GM21619 (cell line): ENCODE data around the gene BGN.

ENCODE experiments used
- ATAC-seq: cut with Tn5 transposase; IDR thresholded peaks from one replicate; pipeline ENCODE4 v1.9.1; 2021; ENCODE audit not compliant: unreplicated experiment

BGN gene

DNA sequence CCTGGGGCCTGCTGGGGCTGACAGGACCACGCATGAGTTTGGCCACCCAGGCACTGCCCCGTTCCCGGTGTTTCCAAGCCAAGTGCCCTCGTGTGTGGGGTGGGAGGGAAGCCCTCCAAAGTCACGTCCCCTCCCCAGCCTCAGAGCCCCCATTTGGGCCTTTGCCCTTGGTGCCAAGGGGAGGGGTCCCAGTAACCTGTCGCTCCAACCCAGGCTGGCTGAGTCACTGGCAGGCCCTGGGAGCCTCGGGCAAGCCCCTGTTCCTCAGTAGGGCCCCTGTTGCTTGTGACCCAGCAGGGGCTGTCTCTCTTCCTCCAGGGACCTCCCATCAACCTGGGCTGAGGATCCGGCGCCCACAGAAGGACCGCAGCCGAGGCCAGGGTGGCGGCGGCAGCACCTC lies 13.7 kb upstream of the BGN start:
- no peak for ATAC-seq

DNA sequence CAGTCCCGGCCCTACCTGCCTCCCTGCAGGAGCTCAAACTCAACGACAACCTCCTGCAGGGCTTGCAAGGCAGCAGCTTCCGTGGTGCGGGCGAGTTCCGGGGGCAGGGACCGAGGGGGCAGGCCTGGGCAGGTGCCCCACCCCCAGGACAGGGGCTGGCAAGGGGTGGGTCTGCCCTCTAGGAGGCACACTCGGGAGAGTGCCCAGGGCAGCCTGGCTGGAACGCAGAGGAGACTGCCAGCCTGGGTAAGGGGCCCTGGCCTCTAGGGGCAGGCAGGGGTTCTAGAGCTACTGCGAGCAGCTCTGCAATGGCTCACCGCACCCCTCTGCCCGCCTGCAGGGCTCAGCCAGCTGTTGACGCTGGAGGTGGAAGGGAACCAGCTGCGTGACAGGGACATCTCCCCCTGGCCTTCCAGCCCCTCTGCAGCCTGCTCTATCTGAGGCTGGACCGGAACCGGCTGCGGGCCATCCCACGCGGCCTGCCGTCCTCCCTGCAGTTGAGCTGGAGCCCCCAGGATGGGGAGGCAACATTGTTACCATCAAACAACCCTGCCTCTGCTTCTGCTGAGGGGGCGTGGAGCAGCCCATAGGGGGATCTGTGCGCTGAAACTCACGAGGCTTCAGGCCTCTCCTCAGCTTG lies 12.3 kb upstream of the BGN start:
- ATAC-seq, result no peak

- no peak for ATAC-seq
Measured at GRCh38 chrX:153485396-153486080, 9.2 kb upstream of the BGN start.

- ATAC-seq, result no peak
Measured at GRCh38 chrX:153486171-153486570, 8.6 kb upstream of the BGN start.

- ATAC-seq, result no peak
Measured at GRCh38 chrX:153487590-153488071, 7.1 kb upstream of the BGN start.

DNA sequence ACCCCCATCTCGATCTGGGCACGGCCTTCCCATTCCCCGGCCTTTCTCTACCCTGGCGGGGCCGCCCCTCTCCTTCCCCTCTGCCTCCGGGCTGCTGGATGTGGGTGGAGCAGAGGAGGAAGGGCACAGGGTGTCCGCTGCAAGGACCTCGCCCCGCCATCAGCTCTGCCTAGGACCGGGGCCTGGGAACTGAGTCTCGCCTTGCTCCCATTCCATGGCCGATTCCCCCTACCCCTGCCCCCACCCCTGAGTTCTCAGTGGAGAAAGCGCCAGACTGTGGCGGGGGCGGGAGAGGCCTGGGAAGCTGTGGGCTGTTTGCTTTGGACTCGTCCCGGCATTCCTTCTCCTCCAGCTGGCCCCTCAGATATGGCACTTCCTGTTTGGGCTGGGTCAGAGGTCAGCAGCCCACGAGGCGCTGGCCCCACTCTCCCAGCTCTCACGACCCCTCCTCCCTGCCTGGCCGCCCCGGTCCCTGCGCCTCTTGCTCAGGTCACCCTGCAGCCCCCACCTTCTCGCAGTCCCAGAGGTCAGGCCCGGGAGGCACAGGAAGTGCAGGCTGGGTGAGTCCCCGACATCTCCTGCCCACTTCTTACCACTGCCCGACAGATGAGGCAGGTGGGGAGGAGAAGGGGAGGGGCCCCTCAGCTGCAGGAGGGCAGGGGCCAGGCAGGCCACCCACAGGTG lies 6.4 kb upstream of the BGN start:
- no peak for ATAC-seq

DNA sequence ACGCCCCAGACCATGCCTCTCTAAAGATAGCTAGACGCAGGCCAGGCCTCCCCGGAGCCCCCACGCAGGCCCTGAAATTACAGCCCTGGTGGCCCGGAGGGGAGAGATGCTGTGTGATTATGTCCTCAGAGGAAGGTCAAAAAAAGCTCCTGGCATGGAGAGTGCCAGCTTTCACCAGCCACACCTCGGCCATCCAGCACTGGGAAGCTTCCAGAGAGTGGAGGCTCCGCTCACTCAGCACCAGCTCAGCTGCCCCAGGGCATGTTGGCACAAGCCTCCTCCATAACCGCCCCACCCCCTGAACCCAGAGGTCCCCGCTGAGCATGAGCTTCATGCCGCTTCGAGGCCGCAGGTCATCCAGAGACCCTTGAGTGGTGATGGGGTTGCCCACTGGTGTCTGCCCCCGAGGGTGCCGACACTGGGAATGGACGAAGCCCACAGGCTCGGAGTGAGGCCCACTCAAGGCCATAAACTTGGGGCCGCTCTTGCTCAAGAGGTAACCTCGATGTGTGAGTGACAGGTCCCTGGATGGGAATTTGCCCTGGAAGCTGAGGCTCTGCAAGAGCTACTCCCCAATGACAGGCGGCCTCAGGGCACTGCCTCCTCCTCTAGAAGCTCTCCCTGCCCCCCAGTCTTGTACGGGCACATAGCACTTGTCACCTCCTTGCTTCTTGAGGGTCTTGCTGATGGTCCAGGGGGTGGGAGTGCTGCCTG lies 4.4 kb upstream of the BGN start:
- ATAC-seq, result no peak

DNA sequence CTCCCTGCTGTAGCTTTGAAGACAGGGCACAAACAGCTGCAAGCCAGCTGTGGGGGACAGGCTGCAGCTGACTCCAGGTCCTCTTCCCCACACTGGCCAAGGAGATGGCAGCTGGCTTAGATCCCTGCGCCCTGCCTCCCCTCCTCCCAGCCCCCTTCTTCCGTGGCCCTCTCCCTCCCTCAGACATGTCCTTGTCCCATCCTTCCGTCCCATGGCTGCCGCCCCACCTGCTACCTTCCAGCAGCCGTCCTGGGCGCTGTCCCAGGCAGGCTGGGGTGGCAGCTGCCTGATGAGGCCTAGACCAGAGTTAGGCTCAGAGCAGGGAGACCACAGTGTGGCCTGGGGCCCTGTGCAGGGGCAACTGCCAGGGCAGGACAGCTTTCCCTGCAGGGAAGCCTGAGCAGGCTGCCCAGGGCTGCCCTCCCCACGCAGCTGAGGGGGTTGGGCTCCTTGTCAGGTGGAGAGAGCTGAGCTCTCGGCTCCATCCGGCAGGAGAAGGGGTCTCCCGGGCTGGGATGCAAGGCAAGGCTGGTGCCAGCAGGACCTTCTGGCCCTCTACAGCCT lies 3.3 kb upstream of the BGN start:
- no peak for ATAC-seq

DNA sequence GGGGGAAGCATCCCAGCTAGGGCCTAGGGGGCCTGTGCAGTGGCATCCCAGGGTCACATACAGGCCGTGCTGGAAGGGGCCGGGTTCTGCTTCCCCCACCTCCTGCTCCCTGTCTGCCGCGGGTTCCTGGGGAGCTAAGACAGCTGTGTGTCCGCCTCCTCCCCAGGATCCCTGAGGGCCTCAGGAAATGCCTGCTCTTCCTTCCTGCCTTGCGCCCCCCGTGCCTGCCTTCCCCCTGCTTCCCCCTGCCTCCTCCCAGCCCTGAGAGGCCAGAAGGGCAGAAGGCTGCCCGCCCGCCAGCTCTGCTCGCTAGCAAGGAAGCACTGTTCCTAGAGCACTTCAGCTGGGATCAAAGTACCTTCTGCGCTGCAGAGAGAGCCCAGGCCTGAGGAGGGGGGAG lies 2.9 kb upstream of the BGN start:
- no peak for ATAC-seq

DNA sequence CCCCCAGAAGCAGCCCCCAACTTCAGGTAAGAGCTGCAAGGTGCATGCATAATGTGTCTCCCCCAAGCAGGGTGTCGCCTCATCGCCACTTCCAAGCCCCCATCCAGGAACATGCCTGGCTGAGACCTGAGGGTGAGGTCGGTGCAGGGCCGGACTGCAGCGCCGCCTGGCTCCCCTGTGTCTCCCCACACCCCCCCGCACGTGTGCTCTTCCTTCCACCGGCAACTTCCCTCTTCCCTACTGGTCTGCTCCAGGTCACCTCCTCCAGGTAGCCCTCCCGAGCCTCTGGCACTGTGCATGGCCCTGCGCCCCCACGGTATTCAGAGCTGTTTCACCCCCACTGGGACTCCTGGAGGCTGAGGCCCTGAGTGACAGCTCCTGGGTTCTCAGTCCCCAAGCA lies 2.2 kb upstream of the BGN start:
- no peak for ATAC-seq

DNA sequence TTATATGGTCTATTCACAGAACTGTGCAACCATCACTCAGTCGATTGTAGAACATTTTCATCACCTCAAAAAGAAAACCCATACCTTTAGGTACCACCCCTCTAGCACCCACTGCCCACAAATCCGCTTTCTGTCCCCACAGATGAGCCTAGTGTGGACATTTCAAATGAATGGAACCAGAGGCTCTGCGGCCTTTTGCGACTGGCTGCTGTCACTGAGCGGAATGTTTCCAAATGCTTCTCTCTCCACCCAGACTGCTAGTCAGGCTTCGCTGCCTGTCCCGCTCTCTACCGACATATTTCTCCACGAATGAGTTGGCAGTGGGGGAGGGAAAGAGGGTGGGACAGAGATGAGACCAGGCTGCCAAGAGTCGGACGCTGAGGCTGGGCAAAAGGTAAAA lies 1.7 kb upstream of the BGN start:
- no peak for ATAC-seq

DNA sequence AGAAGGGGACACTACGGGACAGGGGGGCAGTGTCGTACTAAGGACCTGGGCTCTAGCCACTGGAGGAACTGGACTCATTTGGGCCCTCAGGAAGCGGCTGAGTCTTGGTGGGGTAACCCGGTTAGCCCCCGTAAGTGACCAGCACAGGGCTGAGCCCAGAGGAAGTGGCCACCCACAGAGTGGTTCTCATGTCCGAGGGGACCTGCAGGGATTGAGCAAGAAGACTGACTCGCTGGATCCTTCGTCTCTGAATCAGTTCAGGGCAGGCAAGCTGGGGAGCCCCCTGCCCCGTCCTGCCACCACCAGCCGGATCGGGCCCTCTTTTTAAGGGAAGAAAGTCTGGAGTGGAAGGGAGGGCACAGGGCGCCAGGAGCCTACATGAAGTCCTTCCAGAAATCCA lies 719 bp upstream of the BGN start:
- ATAC-seq, result no peak

DNA sequence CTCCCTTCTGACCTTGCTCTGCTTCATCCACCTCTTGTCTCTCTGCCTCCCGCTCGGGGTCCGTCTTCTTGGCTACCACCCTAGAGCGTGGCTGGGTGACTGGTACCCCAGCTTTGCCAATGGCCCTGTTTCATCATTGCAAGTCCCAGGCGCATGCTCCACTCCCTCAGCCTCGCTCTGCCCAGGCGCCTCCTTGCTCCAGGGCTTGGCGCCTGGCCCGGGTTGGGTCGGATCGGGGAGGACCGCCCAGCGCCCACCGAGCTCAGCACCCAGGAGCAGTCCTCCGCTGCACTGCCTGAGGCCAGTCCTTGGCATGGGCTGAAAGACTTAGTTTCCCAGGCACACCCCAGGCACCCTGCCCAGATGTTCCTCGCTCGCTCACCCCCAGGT lies 577 bp downstream of the BGN start:
- ATAC-seq, result no peak

- no peak for ATAC-seq
Measured at GRCh38 chrX:153495903-153496589, 1.3 kb downstream of the BGN start.

DNA sequence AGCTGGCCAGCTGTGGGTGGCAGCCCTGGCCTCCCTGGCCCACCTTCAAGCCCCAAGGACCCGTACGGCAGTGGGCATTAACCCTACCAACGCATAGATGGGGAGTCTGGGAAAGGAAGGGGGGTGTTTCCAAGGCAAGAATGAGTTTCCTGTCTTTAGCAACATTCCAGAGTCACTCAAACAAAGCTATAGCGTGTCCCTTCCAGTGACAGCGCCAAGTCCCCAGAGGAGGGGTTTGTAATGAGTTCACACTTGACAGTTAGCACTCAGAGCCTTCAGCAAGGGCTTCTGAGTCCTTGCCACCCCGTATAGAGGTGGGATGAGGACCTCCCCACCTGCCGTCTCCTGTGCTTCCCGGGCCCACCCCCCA lies 1.8 kb downstream of the BGN start:
- ATAC-seq, result no peak

- ATAC-seq, result no peak
Measured at GRCh38 chrX:153498453-153498852, 3.7 kb downstream of the BGN start.

DNA sequence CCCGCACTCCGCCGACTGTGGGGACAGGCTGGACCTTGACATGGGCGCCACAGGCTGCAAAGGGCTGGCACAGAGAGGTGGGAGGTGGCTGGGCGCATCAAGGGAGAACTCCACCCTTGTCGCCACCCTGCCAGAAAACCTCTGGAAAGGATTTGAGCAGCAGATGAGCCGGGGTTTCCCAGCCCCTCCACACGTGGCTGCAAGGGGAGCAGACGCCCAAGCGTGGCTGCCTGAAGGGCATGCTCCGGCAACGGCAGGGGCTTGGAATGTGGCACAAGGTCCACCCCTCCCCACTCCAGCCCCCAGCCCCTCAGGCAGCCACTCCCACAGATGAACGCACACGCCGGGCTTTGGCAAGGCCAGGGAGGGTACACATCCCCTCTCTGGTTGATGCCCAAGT lies 4.6 kb downstream of the BGN start:
- no peak for ATAC-seq

GRCh38 chrX:153499876-153500275 lies 5.1 kb downstream of the BGN start:
- ATAC-seq, result no peak

DNA sequence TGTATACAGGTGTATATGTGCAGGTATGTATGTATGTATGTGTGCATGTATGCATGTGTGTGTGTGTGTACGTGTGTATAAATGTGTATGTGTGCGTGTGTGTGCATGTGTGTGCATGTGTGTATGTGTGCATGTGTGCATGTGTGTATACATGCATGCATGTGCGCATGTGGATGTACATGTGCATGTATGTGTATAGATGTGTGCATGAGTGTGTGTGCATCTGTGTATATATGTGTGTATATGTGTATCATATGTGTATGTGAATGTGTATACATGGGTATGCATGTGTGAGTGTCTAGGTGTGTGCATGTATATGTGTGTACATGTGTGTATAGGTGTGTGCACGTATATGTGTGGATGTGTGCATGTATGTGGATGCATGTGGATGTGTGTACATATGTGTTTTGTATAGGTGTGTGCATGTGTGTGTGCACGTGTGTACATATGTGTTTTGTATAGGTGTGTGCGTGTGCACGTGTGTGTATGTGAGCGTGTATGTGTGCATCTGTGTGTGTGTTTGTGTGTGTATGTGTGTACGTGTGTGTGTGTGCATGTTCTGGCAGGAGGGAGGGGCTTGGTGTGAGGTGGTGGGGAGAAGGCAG lies 6.0 kb downstream of the BGN start:
- no peak for ATAC-seq

- no peak for ATAC-seq
Measured at GRCh38 chrX:153501530-153501929, 6.8 kb downstream of the BGN start.
